Esophagus squamous epithelium (tissue), 5 donors: Measurements from ENCODE around the gene KCNAB1. TPM values are rescaled to one million over a fixed set of nuclear protein-coding genes. Genes with fewer than 3 reads are reported as not detected.

Experiments
- DNase-seq: peaks from one replicate; lab custom pipeline; 2025; lab: John Stamatoyannopoulos, UW
- H3K27ac ChIP-seq, 4 donors: fragments of 200-600 bp; sonication (generic); one replicate each; pipeline ENCODE4 v1.5.1; 2016 to 2019; ENCODE audit warnings: mild to moderate bottlenecking in 1 of 4
- H3K27me3 ChIP-seq, 4 donors: fragments of 200-600 bp; sonication (generic); 1 replicate in 3 of 4; 2 replicates in 1 of 4; pipeline versions ENCODE4 v1.5.1 to v1.6.0; 2017 to 2021; ENCODE audit warnings: antibody characterized with exemption in 1 of 4
- H3K36me3 ChIP-seq, 3 donors: fragments of 200-600 bp; sonication (generic); one replicate each; pipeline ENCODE4 v1.5.1; 2016 to 2019
- H3K4me1 ChIP-seq, 3 donors: fragments of 200-600 bp; sonication (generic); one replicate each; pipeline ENCODE4 v1.5.1; 2017 to 2019
- H3K4me3 ChIP-seq, 4 donors: fragments of 200-600 bp; sonication (generic); 1 replicate in 3 of 4; 2 replicates in 1 of 4; pipeline ENCODE4 v1.5.1; 2016 to 2019; ENCODE audit warnings: mild to moderate bottlenecking in 2 of 4, moderate library complexity in 1 of 4
- H3K9me3 ChIP-seq, 3 donors: fragments of 200-600 bp; sonication (generic); one replicate each; pipeline ENCODE4 v1.5.1; 2016 to 2019
- POLR2A ChIP-seq, 4 donors: fragments of 450-650 bp; IDR thresholded peaks; one replicate each; pipeline ENCODE4 v1.6.1; 2017; ENCODE audit warnings: antibody characterized with exemption in 4 of 4, mild to moderate bottlenecking in 4 of 4, moderate library complexity in 3 of 4
- WGBS, 2 donors: methylation state at CpG; one replicate each; pipeline ENCODE4 v1.1.5; 2018; 5-methylcytosine and 5-hydroxymethylcytosine counted together
- intact Hi-C: fragments of 100-400 bp; cut with DNase I; formaldehyde crosslinking; loops from one replicate; pipeline ENCODE4 v1.15.0; 2022
- total RNA-seq, 4 donors: library from RNA; depleted of rRNA; stranded (reverse); fragments of >200 nt; gene quantifications; one replicate each; pipeline ENCODE4 v1.1.0, GENCODE V29; 2016
- TF ChIP-seq, protein P1 (sequence below), 6 experiments: fragments of 450-650 bp in 4 of 6; fragments of 200-600 bp in 2 of 6; sonication (generic) in 2 of 6; IDR thresholded peaks; one replicate each; pipeline ENCODE4 v1.5.1; 2016 to 2019; ENCODE audit warnings: antibody characterized with exemption in 6 of 6, mild to moderate bottlenecking in 4 of 6, moderate library complexity in 4 of 6
- donor health status: DM: yes; HTN: yes; CAD: no.

The KCNAB1 gene
- total RNA-seq, 4 donors from 2014 or later = 0.40 to 6.6 (median 1.3) TPM

DNA sequence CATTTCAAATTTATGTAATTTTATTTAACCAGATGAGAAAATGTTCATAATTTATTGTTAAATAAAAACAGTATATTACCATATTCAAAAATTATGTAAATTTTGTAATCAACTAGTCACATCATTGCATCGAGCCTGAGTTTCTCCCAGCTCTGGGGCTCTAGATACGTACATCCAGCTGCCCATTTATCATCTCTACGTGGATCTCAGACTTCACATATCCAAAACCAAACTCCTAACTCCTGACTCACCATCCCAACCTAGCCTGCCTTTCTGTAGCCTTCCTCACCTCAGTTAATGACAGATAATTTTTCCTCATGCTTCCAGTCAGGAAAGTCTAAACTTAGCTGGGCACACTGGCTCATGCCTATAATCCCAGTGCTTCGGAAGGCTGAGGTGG is 239.7 kb downstream of the KCNAB1 start:
- intact Hi-C loops = no loop called here
- no peaks in the 10 kb centered on the region for H3K4me1 ChIP-seq
- no peak for TF ChIP-seq POLR2A (IDR thresholded peaks at IDR 0.05)
- TF ChIP-seq, protein P1, sequence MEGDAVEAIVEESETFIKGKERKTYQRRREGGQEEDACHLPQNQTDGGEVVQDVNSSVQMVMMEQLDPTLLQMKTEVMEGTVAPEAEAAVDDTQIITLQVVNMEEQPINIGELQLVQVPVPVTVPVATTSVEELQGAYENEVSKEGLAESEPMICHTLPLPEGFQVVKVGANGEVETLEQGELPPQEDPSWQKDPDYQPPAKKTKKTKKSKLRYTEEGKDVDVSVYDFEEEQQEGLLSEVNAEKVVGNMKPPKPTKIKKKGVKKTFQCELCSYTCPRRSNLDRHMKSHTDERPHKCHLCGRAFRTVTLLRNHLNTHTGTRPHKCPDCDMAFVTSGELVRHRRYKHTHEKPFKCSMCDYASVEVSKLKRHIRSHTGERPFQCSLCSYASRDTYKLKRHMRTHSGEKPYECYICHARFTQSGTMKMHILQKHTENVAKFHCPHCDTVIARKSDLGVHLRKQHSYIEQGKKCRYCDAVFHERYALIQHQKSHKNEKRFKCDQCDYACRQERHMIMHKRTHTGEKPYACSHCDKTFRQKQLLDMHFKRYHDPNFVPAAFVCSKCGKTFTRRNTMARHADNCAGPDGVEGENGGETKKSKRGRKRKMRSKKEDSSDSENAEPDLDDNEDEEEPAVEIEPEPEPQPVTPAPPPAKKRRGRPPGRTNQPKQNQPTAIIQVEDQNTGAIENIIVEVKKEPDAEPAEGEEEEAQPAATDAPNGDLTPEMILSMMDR (IDR thresholded peaks at IDR 0.05) = no peak
- H3K4me3 ChIP-seq = no peak overlapping the region
- no peak for DNase-seq
- no peaks in the 10 kb centered on the region for H3K9me3 ChIP-seq
- no peak overlapping the region for H3K27ac ChIP-seq
- no peaks in the 10 kb centered on the region for H3K36me3 ChIP-seq
- WGBS, 2 donors = 76 to 85% methylated on average over 3 to 4 of the region's 4 CpGs
- H3K27me3 ChIP-seq = no peaks in the 10 kb centered on the region

DNA sequence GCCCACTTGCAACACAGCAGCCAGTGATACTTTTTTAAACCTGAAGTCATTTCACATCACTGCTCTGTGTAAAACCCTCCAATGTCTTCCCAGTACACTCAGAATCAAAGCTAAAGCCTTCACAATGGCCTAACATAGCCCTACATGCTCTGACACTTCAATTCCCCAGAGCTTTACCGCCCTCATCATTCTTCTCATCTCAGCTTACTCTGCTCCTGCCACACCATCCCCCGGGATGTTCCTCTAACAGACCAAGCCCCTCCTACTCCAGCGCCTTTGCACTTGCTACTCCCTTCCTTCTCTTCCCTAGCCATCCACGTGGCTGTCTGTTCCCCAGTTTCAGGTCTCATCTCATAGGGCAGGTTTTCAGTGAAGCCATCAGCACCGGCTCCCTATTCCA is 240.6 kb downstream of the KCNAB1 start:
- no peak for DNase-seq
- WGBS, 2 donors = 47 to 61% methylated on average over 5 of the region's 5 CpGs
- Histone ChIP-seq H3K9me3 (no peaks in the 10 kb centered on the region), H3K4me1 (no peaks in the 10 kb centered on the region), H3K27ac (no peak overlapping the region), H3K27me3 (no peaks in the 10 kb centered on the region), H3K36me3 (no peaks in the 10 kb centered on the region), H3K4me3 (no peak overlapping the region)
- intact Hi-C loops = no loop called here
- no peak for TF ChIP-seq POLR2A (IDR thresholded peaks at IDR 0.05)
- TF ChIP-seq, protein P1 (IDR thresholded peaks at IDR 0.05) = no peak

DNA sequence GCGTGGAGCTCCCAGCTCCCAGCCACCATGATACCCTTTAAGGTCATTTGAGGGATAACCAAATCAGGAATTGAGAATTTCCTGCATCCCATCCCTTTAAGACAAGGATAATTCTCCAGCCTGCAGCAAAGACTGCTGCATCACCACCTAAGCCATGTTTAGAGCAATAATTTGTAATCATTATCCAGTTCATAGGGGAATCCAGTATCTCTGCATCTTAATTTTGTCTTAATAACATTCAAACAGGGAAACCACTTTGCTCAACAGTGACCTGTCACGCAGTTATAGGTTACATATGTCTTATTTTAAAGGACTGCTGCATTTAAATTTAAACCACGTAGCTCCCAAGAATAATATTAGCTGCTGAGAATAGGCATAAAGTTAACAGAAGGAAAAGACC is 246.2 kb downstream of the KCNAB1 start:
- no peak overlapping the region for H3K27ac ChIP-seq
- no peaks in the 10 kb centered on the region for H3K4me1 ChIP-seq
- no peaks in the 10 kb centered on the region for H3K27me3 ChIP-seq
- intact Hi-C loops = no loop called here
- no peaks in the 10 kb centered on the region for H3K36me3 ChIP-seq
- WGBS, 2 donors = 73 to 79% methylated on average over 3 of the region's 3 CpGs
- no peaks in the 10 kb centered on the region for H3K9me3 ChIP-seq
- no peak for TF ChIP-seq POLR2A (IDR thresholded peaks at IDR 0.05)
- TF ChIP-seq, protein P1 (IDR thresholded peaks at IDR 0.05) = no peak
- DNase-seq = no peak
- H3K4me3 ChIP-seq = no peak overlapping the region

DNA sequence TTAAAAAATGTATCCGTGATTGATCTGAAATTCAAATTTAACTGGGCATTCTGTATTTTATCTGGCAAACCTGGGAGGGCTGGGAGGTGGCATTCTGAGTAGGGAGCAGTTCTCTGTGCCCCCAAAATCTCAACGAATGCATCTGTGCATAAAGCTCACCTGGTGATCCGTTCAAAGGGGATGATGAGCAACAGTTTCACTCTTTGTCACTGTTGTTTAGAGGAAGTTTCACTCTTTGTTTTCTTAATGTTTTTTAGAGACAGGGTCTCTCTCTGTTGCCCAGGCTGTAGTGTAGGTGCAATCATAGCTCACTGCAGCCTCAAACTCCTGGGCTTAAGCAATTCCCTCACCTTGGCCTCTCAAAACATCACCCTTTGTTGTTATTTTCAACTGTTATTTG is 247.8 kb downstream of the KCNAB1 start:
- no peaks in the 10 kb centered on the region for H3K9me3 ChIP-seq
- 46 to 53% methylated on average over 3 of the region's 3 CpGs for WGBS, 2 donors
- no peak overlapping the region for H3K4me3 ChIP-seq
- no peaks in the 10 kb centered on the region for H3K4me1 ChIP-seq
- intact Hi-C loops = no loop called here
- DNase-seq = no peak
- TF ChIP-seq, protein P1 (IDR thresholded peaks at IDR 0.05) = no peak
- no peak for TF ChIP-seq POLR2A (IDR thresholded peaks at IDR 0.05)
- H3K36me3 ChIP-seq = no peaks in the 10 kb centered on the region
- no peaks in the 10 kb centered on the region for H3K27me3 ChIP-seq
- H3K27ac ChIP-seq = no peak overlapping the region

DNA sequence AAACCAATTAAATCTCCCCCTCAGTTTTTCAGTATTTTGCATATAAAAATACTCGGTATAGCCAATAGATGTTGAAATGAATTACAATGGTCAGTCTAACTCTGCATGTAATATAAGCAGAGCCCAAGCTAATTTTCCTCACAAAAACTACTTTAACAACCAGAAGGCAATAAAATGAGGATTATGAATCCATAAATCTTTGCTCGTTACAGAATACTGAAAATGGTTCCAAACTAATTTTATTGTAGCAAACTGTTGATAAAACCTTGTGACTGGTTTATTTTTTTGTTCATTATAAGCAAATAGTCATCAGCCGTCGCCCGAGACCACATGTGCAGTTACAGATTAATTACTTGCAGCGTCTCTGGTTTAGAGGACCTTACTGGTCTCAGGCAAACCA is 251.3 kb downstream of the KCNAB1 start:
- Histone ChIP-seq H3K27me3 (no peaks in the 10 kb centered on the region), H3K4me3 (no peak overlapping the region), H3K27ac (no peak overlapping the region), H3K9me3 (no peaks in the 10 kb centered on the region), H3K4me1 (no peaks in the 10 kb centered on the region), H3K36me3 (no peaks in the 10 kb centered on the region)
- 74 to 79% methylated on average over 6 of the region's 6 CpGs for WGBS, 2 donors
- no peak for DNase-seq
- intact Hi-C loops = no loop called here
- TF ChIP-seq, protein P1 (IDR thresholded peaks at IDR 0.05) = no peak
- TF ChIP-seq POLR2A (IDR thresholded peaks at IDR 0.05) = no peak
